C4-2B (cell line): ENCODE measurements around the gene LRRC37A2.
"Not testable (repeated sequence)": the region's sequence is repeated elsewhere in the genome, so short reads cannot be mapped to it uniquely, and the experiment has no call there.

ENCODE experiments used
- ZFX ChIP-seq: fragments of 450-650 bp; IDR thresholded peaks from 2 replicates; pipeline ENCODE4 v1.6.1; 2017
- TF ChIP-seq, protein P1 (sequence below): fragments of 450-650 bp; conservative IDR thresholded peaks from 2 replicates; pipeline ENCODE4 v1.5.1; 2017; ENCODE audit warnings: mild to moderate bottlenecking

- TF ChIP-seq, protein P1, sequence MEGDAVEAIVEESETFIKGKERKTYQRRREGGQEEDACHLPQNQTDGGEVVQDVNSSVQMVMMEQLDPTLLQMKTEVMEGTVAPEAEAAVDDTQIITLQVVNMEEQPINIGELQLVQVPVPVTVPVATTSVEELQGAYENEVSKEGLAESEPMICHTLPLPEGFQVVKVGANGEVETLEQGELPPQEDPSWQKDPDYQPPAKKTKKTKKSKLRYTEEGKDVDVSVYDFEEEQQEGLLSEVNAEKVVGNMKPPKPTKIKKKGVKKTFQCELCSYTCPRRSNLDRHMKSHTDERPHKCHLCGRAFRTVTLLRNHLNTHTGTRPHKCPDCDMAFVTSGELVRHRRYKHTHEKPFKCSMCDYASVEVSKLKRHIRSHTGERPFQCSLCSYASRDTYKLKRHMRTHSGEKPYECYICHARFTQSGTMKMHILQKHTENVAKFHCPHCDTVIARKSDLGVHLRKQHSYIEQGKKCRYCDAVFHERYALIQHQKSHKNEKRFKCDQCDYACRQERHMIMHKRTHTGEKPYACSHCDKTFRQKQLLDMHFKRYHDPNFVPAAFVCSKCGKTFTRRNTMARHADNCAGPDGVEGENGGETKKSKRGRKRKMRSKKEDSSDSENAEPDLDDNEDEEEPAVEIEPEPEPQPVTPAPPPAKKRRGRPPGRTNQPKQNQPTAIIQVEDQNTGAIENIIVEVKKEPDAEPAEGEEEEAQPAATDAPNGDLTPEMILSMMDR = not testable (repeated sequence)
- TF ChIP-seq ZFX = not testable (repeated sequence)
Measured at GRCh38 chr17:46566284-46566683, 54.0 kb downstream of the LRRC37A2 start.
